Choroid plexus epithelial cell (primary cell): ENCODE data around the gene DUSP6.

ENCODE experiments used
- DNase-seq: peaks from one replicate; pipeline ENCODE4 v3.0.0-alpha.2; 2010; ENCODE audit warnings: low read depth
- H3K4me3 ChIP-seq: 2 replicates; pipeline ENCODE4 v1.5.1; 2011; ENCODE audit warnings: low read depth, mild to moderate bottlenecking, control low read depth, low read length, moderate library complexity
- TF ChIP-seq, protein P1 (sequence below): conservative IDR thresholded peaks from 2 replicates; pipeline ENCODE4 v1.5.1; 2011; ENCODE audit warnings: low read depth, mild to moderate bottlenecking, control low read depth, inconsistent platforms, low read length, moderate library complexity

DUSP6 gene, protein sequence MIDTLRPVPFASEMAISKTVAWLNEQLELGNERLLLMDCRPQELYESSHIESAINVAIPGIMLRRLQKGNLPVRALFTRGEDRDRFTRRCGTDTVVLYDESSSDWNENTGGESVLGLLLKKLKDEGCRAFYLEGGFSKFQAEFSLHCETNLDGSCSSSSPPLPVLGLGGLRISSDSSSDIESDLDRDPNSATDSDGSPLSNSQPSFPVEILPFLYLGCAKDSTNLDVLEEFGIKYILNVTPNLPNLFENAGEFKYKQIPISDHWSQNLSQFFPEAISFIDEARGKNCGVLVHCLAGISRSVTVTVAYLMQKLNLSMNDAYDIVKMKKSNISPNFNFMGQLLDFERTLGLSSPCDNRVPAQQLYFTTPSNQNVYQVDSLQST

DNA sequence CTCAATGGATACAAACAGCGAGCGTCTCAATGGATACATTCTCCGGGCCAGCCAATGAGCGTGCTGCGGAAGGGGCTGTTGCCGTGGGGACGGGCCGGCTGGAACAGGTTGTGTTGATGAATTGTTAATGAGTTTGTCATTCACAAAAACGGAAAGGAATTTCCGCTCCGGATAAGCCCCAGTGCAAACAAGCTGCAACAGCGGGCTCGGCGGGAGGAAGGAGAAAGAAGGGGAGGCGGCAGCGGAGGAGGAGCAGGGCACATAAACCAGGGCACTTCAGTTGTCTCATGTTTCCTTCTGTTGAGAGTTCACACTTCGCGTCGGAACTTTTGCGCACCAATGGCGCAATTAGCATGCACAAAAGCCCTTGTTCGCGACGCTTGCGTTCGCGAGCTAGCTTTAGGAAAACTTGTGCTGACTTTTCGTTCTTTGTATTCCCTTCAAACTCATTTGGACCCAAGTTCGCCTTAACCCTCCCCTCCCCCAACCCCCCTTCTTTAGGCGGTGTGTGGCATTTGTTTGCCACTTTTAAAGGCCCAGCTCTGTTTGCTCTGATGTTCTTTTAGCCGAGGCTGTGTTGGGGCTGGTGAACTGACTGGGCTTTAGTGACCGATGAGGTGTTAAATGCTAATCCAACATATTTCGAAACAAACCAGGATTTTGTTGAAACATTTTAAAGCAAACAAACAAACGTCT lies at the start of gene DUSP6:
Gene DUSP6, minus strand, starts transcription at position 10 of the 696 bp plus-strand sequence. CDS start 462 bp downstream, outside the sequence.
- DNase-seq = peak; percentile 99
- H3K4me3 ChIP-seq = peak within 1 kb of the TSS; percentile 94
- TF ChIP-seq, protein P1, sequence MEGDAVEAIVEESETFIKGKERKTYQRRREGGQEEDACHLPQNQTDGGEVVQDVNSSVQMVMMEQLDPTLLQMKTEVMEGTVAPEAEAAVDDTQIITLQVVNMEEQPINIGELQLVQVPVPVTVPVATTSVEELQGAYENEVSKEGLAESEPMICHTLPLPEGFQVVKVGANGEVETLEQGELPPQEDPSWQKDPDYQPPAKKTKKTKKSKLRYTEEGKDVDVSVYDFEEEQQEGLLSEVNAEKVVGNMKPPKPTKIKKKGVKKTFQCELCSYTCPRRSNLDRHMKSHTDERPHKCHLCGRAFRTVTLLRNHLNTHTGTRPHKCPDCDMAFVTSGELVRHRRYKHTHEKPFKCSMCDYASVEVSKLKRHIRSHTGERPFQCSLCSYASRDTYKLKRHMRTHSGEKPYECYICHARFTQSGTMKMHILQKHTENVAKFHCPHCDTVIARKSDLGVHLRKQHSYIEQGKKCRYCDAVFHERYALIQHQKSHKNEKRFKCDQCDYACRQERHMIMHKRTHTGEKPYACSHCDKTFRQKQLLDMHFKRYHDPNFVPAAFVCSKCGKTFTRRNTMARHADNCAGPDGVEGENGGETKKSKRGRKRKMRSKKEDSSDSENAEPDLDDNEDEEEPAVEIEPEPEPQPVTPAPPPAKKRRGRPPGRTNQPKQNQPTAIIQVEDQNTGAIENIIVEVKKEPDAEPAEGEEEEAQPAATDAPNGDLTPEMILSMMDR = no peak

DNA sequence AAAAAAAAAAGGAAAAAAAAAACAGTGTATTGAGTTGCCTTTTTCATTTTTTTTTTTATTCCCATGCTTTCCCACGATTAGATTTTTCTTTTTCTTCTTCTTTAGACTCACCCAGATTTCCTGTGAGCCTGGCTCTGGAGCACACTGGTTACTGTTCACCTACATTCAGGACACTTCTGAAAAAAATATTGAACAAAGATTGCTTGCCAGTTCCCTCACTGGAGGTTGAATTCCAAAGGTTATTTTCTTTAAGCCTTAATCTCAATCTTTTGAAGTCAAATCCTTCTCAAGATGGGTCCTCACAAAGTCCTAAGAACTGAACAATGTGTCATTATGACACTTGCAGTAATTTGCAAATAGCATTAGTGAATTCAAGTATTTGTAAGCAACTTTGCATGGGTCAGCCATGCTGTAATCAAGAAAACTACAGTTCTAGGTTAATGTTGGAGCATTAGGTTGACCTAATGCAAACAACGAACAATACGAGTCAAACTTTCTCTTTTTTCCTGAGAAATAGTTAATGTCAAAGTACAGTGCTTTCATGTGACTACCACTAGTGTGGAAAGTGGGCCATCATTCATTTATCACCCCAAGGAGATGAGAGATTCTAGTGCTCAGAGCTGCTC lies 49.2 kb upstream of the DUSP6 start:
- DNase-seq = no peak

DNA sequence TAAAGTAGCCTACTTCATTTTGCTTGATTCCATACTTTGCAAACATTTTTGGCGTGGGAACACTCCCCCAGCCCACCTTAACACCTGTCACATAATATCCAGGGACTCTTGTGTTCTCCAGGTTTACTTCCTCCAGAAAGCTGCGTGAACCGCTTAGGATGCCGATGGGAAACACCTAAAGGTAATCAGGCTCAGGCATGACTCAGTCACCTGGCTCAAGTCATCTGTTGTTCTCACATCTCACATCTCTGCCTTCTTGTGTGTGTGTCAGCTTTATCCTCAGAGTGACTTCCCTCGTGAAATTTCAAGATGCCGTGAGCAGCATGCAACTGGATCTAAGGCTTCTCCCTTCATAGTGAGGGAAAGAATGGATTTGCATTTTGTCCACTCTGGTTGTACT lies 48.1 kb upstream of the DUSP6 start:
- DNase-seq = no peak
- TF ChIP-seq, protein P1 = no peak
- no peak overlapping the region for H3K4me3 ChIP-seq

More for the DNA sequence above, 49.2 kb upstream of the DUSP6 start:
- TF ChIP-seq, protein P1 = no peak
- H3K4me3 ChIP-seq = no peak overlapping the region

DNA sequence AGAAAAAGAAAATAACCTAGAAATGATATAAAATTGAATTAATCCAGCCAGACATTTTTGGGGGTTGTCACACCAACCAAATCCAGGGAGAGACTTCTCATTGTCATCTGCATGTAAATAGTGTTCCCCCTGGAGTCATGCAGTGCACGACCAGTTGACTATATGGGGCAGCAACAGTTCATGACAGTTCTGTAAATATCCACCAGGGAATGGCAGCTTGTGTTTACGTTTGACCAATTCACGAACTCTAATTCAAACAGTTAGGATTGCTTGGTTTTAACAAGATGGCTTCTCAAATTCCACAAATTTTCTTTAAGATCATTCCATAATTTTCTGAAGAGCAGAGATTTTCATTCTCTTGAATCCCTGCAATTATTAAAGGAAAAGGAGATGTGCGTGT lies 43.4 kb upstream of the DUSP6 start:
- DNase-seq = no peak
- TF ChIP-seq, protein P1 = no peak

DNA sequence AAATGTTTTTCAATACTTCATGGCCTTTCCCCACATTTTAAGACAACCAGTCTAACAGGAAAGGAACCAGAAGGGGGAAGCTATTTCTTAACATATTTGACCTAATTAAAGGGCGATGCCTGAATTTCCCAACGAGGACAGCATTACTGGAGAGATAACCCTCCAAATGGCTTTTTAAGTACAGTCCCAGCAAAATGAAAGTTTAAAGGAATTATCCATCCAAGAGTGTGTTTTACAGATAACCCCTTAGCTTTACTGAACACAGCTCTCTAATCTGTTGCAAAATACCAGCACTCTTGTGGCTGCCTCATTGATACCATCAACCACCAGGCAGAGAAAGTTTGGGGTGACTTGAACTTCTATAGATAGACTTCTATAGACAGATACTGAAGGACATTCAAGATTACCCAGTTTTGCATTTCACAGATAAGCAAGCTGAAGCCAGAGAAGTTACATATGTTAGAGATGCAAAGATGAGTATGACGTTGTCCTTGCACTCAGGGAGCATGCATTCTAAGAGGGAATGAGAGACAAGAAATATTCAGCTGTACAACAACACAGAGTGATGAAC lies 41.3 kb upstream of the DUSP6 start:
- no peak for DNase-seq
- no peak overlapping the region for H3K4me3 ChIP-seq
- TF ChIP-seq, protein P1 = no peak

More for the DNA sequence above, 43.4 kb upstream of the DUSP6 start:
- H3K4me3 ChIP-seq = no peak overlapping the region

DNA sequence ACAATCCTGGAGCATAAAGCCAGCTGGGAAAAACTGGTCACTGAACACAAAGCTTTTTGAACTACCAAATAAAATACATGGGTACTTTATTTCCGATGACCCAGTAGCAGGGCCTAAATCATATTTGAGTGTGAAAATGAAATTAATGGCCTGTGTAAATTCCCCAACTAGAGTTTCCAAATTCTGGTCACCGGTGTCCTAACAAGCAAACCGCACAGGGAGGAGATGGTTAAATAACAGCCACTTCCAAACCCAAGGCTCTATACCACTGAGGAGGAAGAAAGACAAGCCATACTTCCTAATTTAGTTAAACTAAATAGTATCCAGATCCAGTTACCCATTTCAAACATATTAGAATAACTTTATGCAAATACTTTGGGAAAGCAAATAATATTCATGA lies 40.1 kb upstream of the DUSP6 start:
- TF ChIP-seq, protein P1 = no peak
- H3K4me3 ChIP-seq = no peak overlapping the region
- no peak for DNase-seq
